ENCODE results near the gene ASB2. TPM values are rescaled to one million over a fixed set of nuclear protein-coding genes. Genes with fewer than 3 reads are reported as not detected.
A peak's percentile ranks its signal among the peaks of the same experiment; 100 is the strongest.

The ASB2 gene
- total RNA-seq, 1 donor from 2014 or later, result 0.67 TPM

DNA sequence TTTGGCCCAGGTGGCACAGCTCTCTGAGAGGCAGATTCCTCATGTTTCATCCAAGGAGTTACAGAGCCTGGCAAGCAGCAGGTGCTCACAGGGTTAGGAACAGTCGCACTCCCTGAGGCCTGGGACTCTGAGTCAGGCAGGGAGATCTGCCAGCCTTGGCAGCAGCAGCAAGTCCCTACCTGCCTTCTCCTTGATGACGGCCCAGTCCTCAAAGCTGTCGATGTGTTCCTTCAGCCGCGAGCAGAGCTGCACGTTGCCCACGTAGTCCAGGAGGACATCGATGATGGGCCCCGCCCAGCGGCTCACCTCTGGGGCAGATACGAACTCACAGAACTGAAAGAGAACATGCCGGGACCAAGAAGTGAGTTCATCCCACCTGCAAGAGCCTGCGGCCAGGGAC, 38.9 kb downstream of the ASB2 start:
- Mint-ChIP-seq H3K9me3 (ENCODE audit: low read depth) (no peaks in the 10 kb centered on the region), H3K27me3 (ENCODE audit: low read depth) (peaks cover 32% of the 10 kb centered on the region), H3K27ac (ENCODE audit: unreplicated experiment) (no peak overlapping the region), H3K4me1 (ENCODE audit: low read depth) (peaks cover 21% of the 10 kb centered on the region), H3K36me3 (ENCODE audit: low read depth) (no peaks in the 10 kb centered on the region), H3K4me3 (ENCODE audit: unreplicated experiment) (no peak overlapping the region)
- TF ChIP-seq, protein P1, sequence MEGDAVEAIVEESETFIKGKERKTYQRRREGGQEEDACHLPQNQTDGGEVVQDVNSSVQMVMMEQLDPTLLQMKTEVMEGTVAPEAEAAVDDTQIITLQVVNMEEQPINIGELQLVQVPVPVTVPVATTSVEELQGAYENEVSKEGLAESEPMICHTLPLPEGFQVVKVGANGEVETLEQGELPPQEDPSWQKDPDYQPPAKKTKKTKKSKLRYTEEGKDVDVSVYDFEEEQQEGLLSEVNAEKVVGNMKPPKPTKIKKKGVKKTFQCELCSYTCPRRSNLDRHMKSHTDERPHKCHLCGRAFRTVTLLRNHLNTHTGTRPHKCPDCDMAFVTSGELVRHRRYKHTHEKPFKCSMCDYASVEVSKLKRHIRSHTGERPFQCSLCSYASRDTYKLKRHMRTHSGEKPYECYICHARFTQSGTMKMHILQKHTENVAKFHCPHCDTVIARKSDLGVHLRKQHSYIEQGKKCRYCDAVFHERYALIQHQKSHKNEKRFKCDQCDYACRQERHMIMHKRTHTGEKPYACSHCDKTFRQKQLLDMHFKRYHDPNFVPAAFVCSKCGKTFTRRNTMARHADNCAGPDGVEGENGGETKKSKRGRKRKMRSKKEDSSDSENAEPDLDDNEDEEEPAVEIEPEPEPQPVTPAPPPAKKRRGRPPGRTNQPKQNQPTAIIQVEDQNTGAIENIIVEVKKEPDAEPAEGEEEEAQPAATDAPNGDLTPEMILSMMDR (IDR thresholded peaks at IDR 0.05), result no peak
- no peak for DNase-seq (ENCODE audit: low spot score)

DNA sequence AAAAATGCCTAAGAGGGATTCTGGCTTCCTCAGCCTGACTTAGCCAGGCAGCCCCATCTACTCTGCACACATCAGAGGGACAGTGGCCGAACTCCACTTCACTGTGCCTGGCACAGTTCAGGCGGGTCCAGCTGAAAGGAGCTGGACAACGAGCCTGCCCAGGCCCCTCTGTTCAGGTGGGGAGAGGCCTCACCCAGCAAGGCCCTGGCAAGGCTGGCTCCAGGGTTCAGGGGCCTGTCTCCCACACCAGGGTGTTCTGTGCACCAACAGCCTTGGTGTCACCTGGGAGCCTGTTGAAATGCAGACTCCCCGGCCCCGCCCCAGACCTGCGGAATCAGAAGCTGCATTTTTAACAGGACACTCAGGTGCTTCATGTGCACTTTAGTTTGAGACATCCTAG, 39.4 kb downstream of the ASB2 start:
- Mint-ChIP-seq H3K9me3 (ENCODE audit: low read depth) (no peaks in the 10 kb centered on the region), H3K4me3 (ENCODE audit: unreplicated experiment) (no peak overlapping the region), H3K4me1 (ENCODE audit: low read depth) (peaks cover 15% of the 10 kb centered on the region), H3K27ac (ENCODE audit: unreplicated experiment) (no peak overlapping the region), H3K36me3 (ENCODE audit: low read depth) (no peaks in the 10 kb centered on the region), H3K27me3 (ENCODE audit: low read depth) (peaks cover 37% of the 10 kb centered on the region)
- DNase-seq (ENCODE audit: low spot score), result no peak
- TF ChIP-seq, protein P1 (IDR thresholded peaks at IDR 0.05), result no peak

DNA sequence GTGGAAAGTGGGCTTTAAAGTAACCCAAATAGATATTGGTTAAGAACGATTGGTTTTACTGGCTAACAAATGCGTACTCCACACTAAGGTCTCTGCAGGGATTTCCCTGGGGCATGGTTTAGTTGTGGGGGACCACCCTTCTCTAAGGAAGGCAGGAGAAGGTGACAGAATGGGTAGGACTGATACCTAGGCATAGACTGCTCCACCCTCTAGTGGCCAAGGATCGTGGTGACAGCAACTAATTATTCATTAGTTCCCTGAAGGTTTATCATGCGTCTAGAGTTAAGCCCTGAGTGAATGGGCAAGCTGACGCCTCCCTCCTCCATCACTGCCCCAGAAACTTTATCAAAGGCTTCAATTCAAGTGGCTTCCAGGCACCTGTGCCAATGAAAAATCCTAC, 40.1 kb downstream of the ASB2 start:
- Mint-ChIP-seq H3K4me1 (ENCODE audit: low read depth) (peaks cover 8% of the 10 kb centered on the region), H3K36me3 (ENCODE audit: low read depth) (no peaks in the 10 kb centered on the region), H3K27me3 (ENCODE audit: low read depth) (peaks cover 44% of the 10 kb centered on the region), H3K27ac (ENCODE audit: unreplicated experiment) (no peak overlapping the region), H3K4me3 (ENCODE audit: unreplicated experiment) (no peak overlapping the region), H3K9me3 (ENCODE audit: low read depth) (no peaks in the 10 kb centered on the region)
- TF ChIP-seq, protein P1 (IDR thresholded peaks at IDR 0.05), result peak; percentile 76
- no peak for DNase-seq (ENCODE audit: low spot score)

DNA sequence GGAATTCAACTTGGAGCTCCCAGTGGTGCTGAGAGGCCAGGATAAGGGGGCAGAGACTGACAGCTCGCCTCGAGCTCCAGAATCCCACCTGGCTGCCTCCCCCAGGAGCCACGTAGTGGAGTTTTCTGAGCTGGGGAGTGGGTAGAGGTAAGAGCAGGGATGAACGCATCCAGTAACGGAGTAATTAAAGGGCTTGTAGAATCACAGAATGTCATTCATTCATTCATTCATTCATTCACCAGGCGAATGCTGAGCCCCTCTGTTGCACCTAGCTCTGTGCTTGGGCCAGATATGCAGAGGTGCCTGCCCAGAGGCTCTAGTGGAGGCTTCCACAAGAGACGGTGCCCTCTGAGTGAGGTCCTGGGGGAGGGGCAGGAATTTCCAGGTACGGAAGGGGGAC, 41.2 kb downstream of the ASB2 start:
- peaks cover 44% of the 10 kb centered on the region for H3K27me3 Mint-ChIP-seq (ENCODE audit: low read depth)
- no peak overlapping the region for H3K27ac Mint-ChIP-seq (ENCODE audit: unreplicated experiment)
- no peak for DNase-seq (ENCODE audit: low spot score)
- TF ChIP-seq, protein P1 (IDR thresholded peaks at IDR 0.05), result no peak
- H3K9me3 Mint-ChIP-seq (ENCODE audit: low read depth), result no peaks in the 10 kb centered on the region
- no peaks in the 10 kb centered on the region for H3K4me1 Mint-ChIP-seq (ENCODE audit: low read depth)
- no peaks in the 10 kb centered on the region for H3K36me3 Mint-ChIP-seq (ENCODE audit: low read depth)
- H3K4me3 Mint-ChIP-seq (ENCODE audit: unreplicated experiment), result no peak overlapping the region

DNA sequence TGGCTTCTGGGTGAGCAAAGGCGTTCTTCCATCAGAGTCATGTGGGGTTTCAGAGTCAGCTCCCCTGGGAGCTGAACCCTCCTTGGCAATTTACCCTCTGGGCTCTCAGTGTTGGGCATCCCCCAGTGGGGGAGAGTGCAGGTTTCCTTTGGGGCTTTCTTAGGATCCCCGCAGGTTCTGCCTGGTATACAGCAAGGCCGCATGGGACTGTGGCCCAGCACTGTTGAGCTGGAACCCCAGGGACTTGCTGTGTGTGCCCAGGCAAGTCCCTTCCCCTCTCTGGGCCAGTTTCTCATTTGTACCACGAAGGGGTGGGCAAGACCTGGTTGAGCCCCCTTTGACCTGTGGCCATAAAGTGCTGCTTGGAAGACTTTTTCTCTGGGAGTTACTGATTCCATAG, 43.7 kb downstream of the ASB2 start:
- TF ChIP-seq, protein P1 (IDR thresholded peaks at IDR 0.05), result no peak
- Mint-ChIP-seq H3K27me3 (ENCODE audit: low read depth) (peaks cover 42% of the 10 kb centered on the region), H3K4me1 (ENCODE audit: low read depth) (no peaks in the 10 kb centered on the region), H3K27ac (ENCODE audit: unreplicated experiment) (no peak overlapping the region), H3K4me3 (ENCODE audit: unreplicated experiment) (no peak overlapping the region), H3K9me3 (ENCODE audit: low read depth) (no peaks in the 10 kb centered on the region), H3K36me3 (ENCODE audit: low read depth) (no peaks in the 10 kb centered on the region)
- DNase-seq (ENCODE audit: low spot score), result no peak

Data from chondrocyte (in vitro differentiated cells).